PC-9 (cell line): ENCODE results near the gene CNOT1. TPM values are rescaled to one million over a fixed set of nuclear protein-coding genes. Genes with fewer than 3 reads are reported as not detected.

Source experiments
- BruUV-seq: library from RNA; stranded (reverse); fragments of 400-500 nt; replicated peaks from 2 replicates; lab custom pipeline; 2021; lab: Mats Ljungman, UMichigan
- CTCF ChIA-PET: fragments of 300-600 bp; sonication (Branson Sonifier 250); formaldehyde crosslinking; loops from one replicate; lab custom pipeline; 2022; ENCODE audit warnings: antibody characterized with exemption; lab: Charles Lee
- POLR2A ChIA-PET: fragments of 300-600 bp; sonication (Branson Sonifier 250); formaldehyde crosslinking; loops from one replicate; lab custom pipeline; 2022; ENCODE audit warnings: antibody characterized with exemption; ENCODE audit not compliant: unreplicated experiment; lab: Charles Lee
- DNase-seq, 2 experiments: peaks; one replicate each; pipeline versions ENCODE4 v3.0.0 to v3.0.0-alpha.2; 2015 to 2022; ENCODE audit warnings: mixed read lengths in 1 of 2
- H2AFZ ChIP-seq: fragments of 200-600 bp; sonication (generic); 2 replicates; pipeline ENCODE4 v1.8.1; 2017; ENCODE audit warnings: antibody characterized with exemption
- H3F3A ChIP-seq: fragments of 200-600 bp; sonication (generic); 2 replicates; pipeline ENCODE4 v1.8.1; 2017; ENCODE audit warnings: antibody characterized with exemption, mild to moderate bottlenecking, low read depth; ENCODE audit not compliant: insufficient read depth
- H3K27ac ChIP-seq: fragments of 200-600 bp; sonication (generic); 2 replicates; pipeline ENCODE4 v1.6.1; 2016; ENCODE audit warnings: mixed run types
- H3K27me3 ChIP-seq: fragments of 200-600 bp; sonication (generic); 2 replicates; pipeline ENCODE4 v1.6.1; 2016; ENCODE audit warnings: low read depth, mixed run types; ENCODE audit not compliant: insufficient read depth
- H3K36me3 ChIP-seq: fragments of 200-600 bp; sonication (generic); 2 replicates; pipeline ENCODE4 v1.6.1; 2016; ENCODE audit warnings: low read depth, mixed run types
- H3K4me1 ChIP-seq: fragments of 200-600 bp; sonication (generic); replicated peaks from 2 replicates; pipeline ENCODE4 v1.6.1; 2016; ENCODE audit warnings: mixed run types; ENCODE audit not compliant: insufficient read depth
- H3K4me2 ChIP-seq: fragments of 200-600 bp; sonication (generic); 2 replicates; pipeline ENCODE4 v1.6.1; 2017; ENCODE audit warnings: mixed run types
- H3K4me3 ChIP-seq: fragments of 200-600 bp; sonication (generic); 2 replicates; pipeline ENCODE4 v1.6.1; 2016; ENCODE audit warnings: mixed run types
- H3K79me2 ChIP-seq: fragments of 200-600 bp; sonication (generic); 2 replicates; pipeline ENCODE4 v1.6.1; 2017; ENCODE audit warnings: low read depth, mixed run types
- H3K9me2 ChIP-seq: fragments of 200-600 bp; sonication (generic); 2 replicates; pipeline ENCODE4 v1.8.1; 2017; ENCODE audit warnings: mild to moderate bottlenecking; ENCODE audit not compliant: insufficient read depth
- H3K9me3 ChIP-seq: fragments of 200-600 bp; sonication (generic); 2 replicates; pipeline ENCODE4 v1.8.1; 2016; ENCODE audit warnings: low read depth; ENCODE audit not compliant: insufficient read depth
- H4K20me1 ChIP-seq: fragments of 200-600 bp; sonication (generic); 2 replicates; pipeline ENCODE4 v1.8.1; 2017; ENCODE audit not compliant: insufficient read depth
- EZH2 ChIP-seq: fragments of 200-600 bp; sonication (generic); IDR thresholded peaks from 2 replicates; pipeline ENCODE4 v1.8.0; 2017; ENCODE audit warnings: antibody characterized with exemption, low read depth
- intact Hi-C: fragments of 100-400 bp; cut with micrococcal nuclease; formaldehyde crosslinking; loops from one replicate; pipeline ENCODE4 v1.10.0; 2022; ENCODE audit not compliant: unreplicated experiment
- total RNA-seq: library from RNA; stranded (reverse); gene quantifications from 2 replicates; pipeline ENCODE4 v1.2.3, GENCODE V29; 2021
- TF ChIP-seq, protein P1 (sequence below): fragments of 200-600 bp; sonication (generic); conservative IDR thresholded peaks from 2 replicates; pipeline ENCODE4 v1.6.1; 2017; ENCODE audit warnings: mixed run types, antibody characterized with exemption, mild to moderate bottlenecking, moderate library complexity

CNOT1 gene
- total RNA-seq, 1 experiment from 2014 or later = 233 TPM

DNA sequence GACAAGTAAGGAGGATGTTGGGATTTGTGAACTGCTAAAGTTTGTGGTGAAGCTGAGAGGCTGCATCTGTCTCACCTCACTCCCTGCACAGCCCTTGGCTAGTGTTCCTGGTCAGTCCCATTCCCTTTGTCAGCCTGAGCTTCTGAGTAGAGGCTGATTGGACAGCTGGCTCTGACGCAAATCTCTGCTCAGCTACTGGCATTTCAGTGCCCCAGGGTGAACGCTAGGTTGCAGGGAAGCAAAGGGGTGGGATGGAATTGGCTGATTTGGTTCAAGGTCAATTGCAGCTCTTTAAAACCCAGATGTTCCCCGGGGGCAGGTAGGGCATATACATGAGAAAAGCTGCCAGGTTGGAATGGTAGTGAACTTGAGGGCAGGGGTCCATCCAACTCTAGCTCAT, 23.1 kb upstream of the CNOT1 start:
- H3K4me2 ChIP-seq = no peak overlapping the region

DNA sequence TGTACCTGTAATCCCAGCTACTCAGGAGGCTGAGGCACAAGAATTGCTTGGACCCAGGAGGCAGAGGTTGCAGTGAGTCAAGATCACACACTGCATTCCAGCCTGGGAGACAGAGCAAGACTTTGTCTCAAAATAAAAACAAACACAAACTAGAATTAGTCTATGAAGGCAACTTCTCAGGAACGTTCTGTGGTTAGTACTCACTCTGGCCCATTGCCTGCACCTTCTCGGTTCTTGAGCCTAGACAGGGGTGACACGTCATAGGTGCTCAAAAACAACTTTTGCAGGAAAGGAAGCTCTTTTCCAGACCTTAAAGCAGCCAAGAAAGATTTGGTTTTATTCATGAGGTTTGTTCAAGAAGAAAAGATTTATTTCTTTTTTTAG, 22.3 kb upstream of the CNOT1 start:
- Histone ChIP-seq H3K27ac (no peak overlapping the region), H3K4me3 (no peak overlapping the region), H2AFZ (no peak overlapping the region), H3K9me3 (no peaks in the 10 kb centered on the region), H3K79me2 (no peaks in the 10 kb centered on the region), H3F3A (peaks cover 12% of the 10 kb centered on the region; the same call in 1 of the 2 replicates), H3K27me3 (no peaks in the 10 kb centered on the region), H3K4me2 (no peak overlapping the region), H3K36me3 (no peaks in the 10 kb centered on the region), H4K20me1 (no peaks in the 10 kb centered on the region), H3K9me2 (no peaks in the 10 kb centered on the region), H3K4me1 (peaks cover 7% of the 10 kb centered on the region)
- intact Hi-C loops = loop anchor here (10.0 kb wide), 1 partner anchor 627 kb away; the partner anchor contains the start of gene MMP15
- ChIA-PET POLR2A (no interaction called here), CTCF (no interaction called here)
- no peak for DNase-seq
- TF ChIP-seq, protein P1, sequence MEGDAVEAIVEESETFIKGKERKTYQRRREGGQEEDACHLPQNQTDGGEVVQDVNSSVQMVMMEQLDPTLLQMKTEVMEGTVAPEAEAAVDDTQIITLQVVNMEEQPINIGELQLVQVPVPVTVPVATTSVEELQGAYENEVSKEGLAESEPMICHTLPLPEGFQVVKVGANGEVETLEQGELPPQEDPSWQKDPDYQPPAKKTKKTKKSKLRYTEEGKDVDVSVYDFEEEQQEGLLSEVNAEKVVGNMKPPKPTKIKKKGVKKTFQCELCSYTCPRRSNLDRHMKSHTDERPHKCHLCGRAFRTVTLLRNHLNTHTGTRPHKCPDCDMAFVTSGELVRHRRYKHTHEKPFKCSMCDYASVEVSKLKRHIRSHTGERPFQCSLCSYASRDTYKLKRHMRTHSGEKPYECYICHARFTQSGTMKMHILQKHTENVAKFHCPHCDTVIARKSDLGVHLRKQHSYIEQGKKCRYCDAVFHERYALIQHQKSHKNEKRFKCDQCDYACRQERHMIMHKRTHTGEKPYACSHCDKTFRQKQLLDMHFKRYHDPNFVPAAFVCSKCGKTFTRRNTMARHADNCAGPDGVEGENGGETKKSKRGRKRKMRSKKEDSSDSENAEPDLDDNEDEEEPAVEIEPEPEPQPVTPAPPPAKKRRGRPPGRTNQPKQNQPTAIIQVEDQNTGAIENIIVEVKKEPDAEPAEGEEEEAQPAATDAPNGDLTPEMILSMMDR = no peak
- TF ChIP-seq EZH2 = no peak
- BruUV-seq = no TSS peak

More for the DNA sequence above, 23.1 kb upstream of the CNOT1 start:
- no peaks in the 10 kb centered on the region for H3K27me3 ChIP-seq
- no peaks in the 10 kb centered on the region for H3K9me2 ChIP-seq
- H3K27ac ChIP-seq = no peak overlapping the region
- intact Hi-C loops = loop anchor here (10.0 kb wide), 1 partner anchor 628 kb away; the partner anchor contains the start of gene MMP15
- H3K4me1 ChIP-seq = peaks cover 7% of the 10 kb centered on the region
- no peaks in the 10 kb centered on the region for H3K36me3 ChIP-seq
- CTCF ChIA-PET = interaction anchor here (0.9 kb wide), 1 partner anchor 9 kb away, joined by 3 read pairs; no protein-coding TSS in a partner anchor
- DNase-seq = no peak
- no peaks in the 10 kb centered on the region for H4K20me1 ChIP-seq
- no TSS peak for BruUV-seq
- H2AFZ ChIP-seq = no peak overlapping the region
- no peaks in the 10 kb centered on the region for H3K79me2 ChIP-seq
- H3K9me3 ChIP-seq = no peaks in the 10 kb centered on the region
- peaks cover 12% of the 10 kb centered on the region; the same call in 1 of the 2 replicates for H3F3A ChIP-seq
- no peak overlapping the region for H3K4me3 ChIP-seq
- POLR2A ChIA-PET = no interaction called here
- TF ChIP-seq, protein P1 = no peak
- no peak for TF ChIP-seq EZH2

- Histone ChIP-seq H3K4me3 (no peak overlapping the region), H3K9me3 (no peaks in the 10 kb centered on the region), H3K4me2 (no peak overlapping the region), H3K4me1 (peaks cover 19% of the 10 kb centered on the region), H3K27me3 (no peaks in the 10 kb centered on the region), H3K27ac (no peak overlapping the region), H3K36me3 (no peaks in the 10 kb centered on the region), H4K20me1 (no peaks in the 10 kb centered on the region), H3K9me2 (no peaks in the 10 kb centered on the region), H2AFZ (no peak overlapping the region), H3K79me2 (no peaks in the 10 kb centered on the region), H3F3A (peaks cover 29% of the 10 kb centered on the region)
- no peak for TF ChIP-seq EZH2
- TF ChIP-seq, protein P1 = no peak
- no peak for DNase-seq
- intact Hi-C loops = loop anchor here (10.0 kb wide), 1 partner anchor 625 kb away; the partner anchor contains the start of gene MMP15
- CTCF ChIA-PET = no interaction called here
- BruUV-seq = no TSS peak
- POLR2A ChIA-PET = no interaction called here
These were observed 20.1 kb upstream of the CNOT1 start for GRCh38 chr16:58649707-58650106.
